Measurements from ENCODE around the gene PNMT. TPM values are rescaled to one million over a fixed set of nuclear protein-coding genes. Genes with fewer than 3 reads are reported as not detected.
A peak's percentile ranks its signal among the peaks of the same experiment; 100 is the strongest.

PNMT gene
- total RNA-seq, 1 experiment from 2014 or later = 1.1 TPM

GRCh38 chr17:39619786-39620101, 48.5 kb upstream of the PNMT start:
- Histone ChIP-seq H3K27me3 (ENCODE audit: insufficient read depth, low read depth) (peaks cover 17% of the 10 kb centered on the region; the same call in 1 of the 2 replicates), H3F3A (ENCODE audit: insufficient read depth, low read depth) (peaks cover 33% of the 10 kb centered on the region), H3K36me3 (ENCODE audit: low read depth) (no peaks in the 10 kb centered on the region), H3K9me3 (ENCODE audit: insufficient read depth, low read depth) (no peaks in the 10 kb centered on the region), H3K79me2 (ENCODE audit: low read depth) (no peaks in the 10 kb centered on the region), H3K9me2 (ENCODE audit: insufficient read depth) (no peaks in the 10 kb centered on the region), H3K27ac (no peak overlapping the region), H4K20me1 (ENCODE audit: insufficient read depth) (no peaks in the 10 kb centered on the region), H2AFZ (no peak overlapping the region), H3K4me3 (no peak overlapping the region), H3K4me1 (replicated peaks; ENCODE audit: insufficient read depth) (0 out of 2 replicates have a peak, but pooled peaks cover 8% of the 10 kb centered on the region), H3K4me2 (no peak overlapping the region)
- no peak for TF ChIP-seq EZH2 (IDR thresholded peaks at IDR 0.05; ENCODE audit: low read depth)
- TF ChIP-seq CTCF (conservative IDR thresholded peaks at IDR 0.05) = no peak
- intact Hi-C loops (cut with micrococcal nuclease; ENCODE audit: unreplicated experiment) = loop anchor here (5.0 kb wide), 2 partner anchors 412 to 548 kb away; no protein-coding TSS in a partner anchor
- no peak for DNase-seq
- CTCF ChIA-PET = interaction anchor here (0.6 kb wide), 2 partner anchors 254 to 580 kb away, joined by 3 to 8 read pairs; no protein-coding TSS in a partner anchor
- POLR2A ChIA-PET (ENCODE audit: unreplicated experiment) = interaction anchor here (0.6 kb wide), 1 partner anchor 134 kb away, joined by 3 read pairs; no protein-coding TSS in a partner anchor
- BruUV-seq (replicated peaks) = no TSS peak

GRCh38 chr17:39621523-39622379, 46.5 kb upstream of the PNMT start:
- POLR2A ChIA-PET (ENCODE audit: unreplicated experiment) = interaction anchor here (0.5 to 0.6 kb wide), 4 partner anchors 9 to 1038 kb away, joined by 3 to 4 read pairs (median 4); partner anchors contain the start of gene CDK12
- 0 out of 2 replicates have a peak, but pooled peaks cover 8% of the 10 kb centered on the region for H3K4me1 ChIP-seq (replicated peaks; ENCODE audit: insufficient read depth)
- H3F3A ChIP-seq (ENCODE audit: insufficient read depth, low read depth) = peaks cover 29% of the 10 kb centered on the region
- CTCF ChIA-PET = interaction anchor here (0.5 to 1.5 kb wide), 14 partner anchors 10 to 523 kb away, joined by 3 to 15 read pairs (median 4); partner anchors contain the start of genes ERBB2, IKZF3, MIEN1 and PSMD3
- H3K36me3 ChIP-seq (ENCODE audit: low read depth) = no peaks in the 10 kb centered on the region
- no peaks in the 10 kb centered on the region for H4K20me1 ChIP-seq (ENCODE audit: insufficient read depth)
- intact Hi-C loops (cut with micrococcal nuclease; ENCODE audit: unreplicated experiment) = loop anchor here (1.0 to 5.0 kb wide), 5 partner anchors 51 to 546 kb away; partner anchors contain the start of gene IKZF3
- no peaks in the 10 kb centered on the region for H3K9me3 ChIP-seq (ENCODE audit: insufficient read depth, low read depth)
- H3K4me2 ChIP-seq = peak overlapping the region; percentile 63
- no peaks in the 10 kb centered on the region for H3K79me2 ChIP-seq (ENCODE audit: low read depth)
- H2AFZ ChIP-seq = no peak overlapping the region
- H3K4me3 ChIP-seq = no peak overlapping the region
- H3K27ac ChIP-seq = no peak overlapping the region
- no peaks in the 10 kb centered on the region for H3K9me2 ChIP-seq (ENCODE audit: insufficient read depth)
- no peak for TF ChIP-seq EZH2 (IDR thresholded peaks at IDR 0.05; ENCODE audit: low read depth)
- TF ChIP-seq CTCF (conservative IDR thresholded peaks at IDR 0.05) = peak; percentile 100
- BruUV-seq (replicated peaks) = no TSS peak
- peak; percentile 60 to 89 for DNase-seq
- H3K27me3 ChIP-seq (ENCODE audit: insufficient read depth, low read depth) = peaks cover 5% of the 10 kb centered on the region; the same call in 1 of the 2 replicates

GRCh38 chr17:39622380-39623006, 45.8 kb upstream of the PNMT start:
- Histone ChIP-seq H3K36me3 (ENCODE audit: low read depth) (no peaks in the 10 kb centered on the region), H3F3A (ENCODE audit: insufficient read depth, low read depth) (peaks cover 21% of the 10 kb centered on the region), H3K9me3 (ENCODE audit: insufficient read depth, low read depth) (no peaks in the 10 kb centered on the region), H3K27me3 (ENCODE audit: insufficient read depth, low read depth) (no peaks in the 10 kb centered on the region), H3K9me2 (ENCODE audit: insufficient read depth) (no peaks in the 10 kb centered on the region), H3K4me2 (peak overlapping the region; percentile 63), H3K79me2 (ENCODE audit: low read depth) (no peaks in the 10 kb centered on the region), H3K4me1 (replicated peaks; ENCODE audit: insufficient read depth) (0 out of 2 replicates have a peak, but pooled peaks cover 8% of the 10 kb centered on the region), H3K27ac (no peak overlapping the region), H4K20me1 (ENCODE audit: insufficient read depth) (no peaks in the 10 kb centered on the region), H3K4me3 (no peak overlapping the region), H2AFZ (no peak overlapping the region)
- TF ChIP-seq EZH2 (IDR thresholded peaks at IDR 0.05; ENCODE audit: low read depth) = no peak
- CTCF ChIA-PET = interaction anchor here (0.6 to 1.5 kb wide), 5 partner anchors 63 to 358 kb away, joined by 3 to 7 read pairs (median 3); partner anchors contain the start of genes IKZF3 and PSMD3
- no peak for DNase-seq
- intact Hi-C loops (cut with micrococcal nuclease; ENCODE audit: unreplicated experiment) = loop anchor here (1.0 to 5.0 kb wide), 7 partner anchors 50 to 545 kb away; partner anchors contain the start of genes IKZF3 and PSMD3
- POLR2A ChIA-PET (ENCODE audit: unreplicated experiment) = no interaction called here
- BruUV-seq (replicated peaks) = no TSS peak
